ENCODE measurements around the gene SH3BGRL2.
A peak's percentile ranks its signal among the peaks of the same experiment; 100 is the strongest.
"Not testable (repeated sequence)": the region's sequence is repeated elsewhere in the genome, so short reads cannot be mapped to it uniquely, and the experiment has no call there.

SH3BGRL2 gene

GRCh38 chr6:79614326-79615305 is 16.5 kb upstream of the SH3BGRL2 start:
- no peak for DNase-seq

GRCh38 chr6:79617518-79617941 is 13.6 kb upstream of the SH3BGRL2 start:
- no peak for DNase-seq

GRCh38 chr6:79618425-79618824 is 12.7 kb upstream of the SH3BGRL2 start:
- not testable (repeated sequence) for DNase-seq

GRCh38 chr6:79621579-79621978 is 9.6 kb upstream of the SH3BGRL2 start:
- DNase-seq, result no peak

- no peak for DNase-seq
Observed at GRCh38 chr6:79622364-79622763, 8.8 kb upstream of the SH3BGRL2 start.

- DNase-seq, result no peak
Observed at GRCh38 chr6:79623106-79623505, 8.0 kb upstream of the SH3BGRL2 start.

GRCh38 chr6:79625746-79626145 is 5.4 kb upstream of the SH3BGRL2 start:
- no peak for DNase-seq

GRCh38 chr6:79626811-79627210 is 4.3 kb upstream of the SH3BGRL2 start:
- no peak for DNase-seq

GRCh38 chr6:79627422-79627821 is 3.7 kb upstream of the SH3BGRL2 start:
- DNase-seq, result no peak

GRCh38 chr6:79628466-79629288 is 2.5 kb upstream of the SH3BGRL2 start:
- DNase-seq, result no peak

GRCh38 chr6:79630380-79630882 is 698 bp upstream of the SH3BGRL2 start:
- DNase-seq, result no peak

GRCh38 chr6:79631693-79632172 is 604 bp downstream of the SH3BGRL2 start:
- no peak for DNase-seq

GRCh38 chr6:79632580-79632979 is 1.5 kb downstream of the SH3BGRL2 start:
- DNase-seq, result no peak

GRCh38 chr6:79634491-79635231 is 3.5 kb downstream of the SH3BGRL2 start:
- DNase-seq, result peak; percentile 50

- no peak for DNase-seq
Observed at GRCh38 chr6:79635232-79635543, 4.1 kb downstream of the SH3BGRL2 start.

- no peak for DNase-seq
Observed at GRCh38 chr6:79636673-79637072, 5.5 kb downstream of the SH3BGRL2 start.

- DNase-seq, result no peak
Observed at GRCh38 chr6:79640146-79641111, 9.3 kb downstream of the SH3BGRL2 start.

GRCh38 chr6:79646006-79646405 is 14.9 kb downstream of the SH3BGRL2 start:
- DNase-seq, result no peak

- DNase-seq, result no peak
Observed at GRCh38 chr6:79646561-79646960, 15.4 kb downstream of the SH3BGRL2 start.

- DNase-seq, result no peak
Observed at GRCh38 chr6:79647741-79648140, 16.6 kb downstream of the SH3BGRL2 start.

GRCh38 chr6:79648328-79648727 is 17.2 kb downstream of the SH3BGRL2 start:
- no peak for DNase-seq

- no peak for DNase-seq
Observed at GRCh38 chr6:79649016-79649415, 17.9 kb downstream of the SH3BGRL2 start.
